Adipocyte (in vitro differentiated cells): Measurements from ENCODE around the gene RAB3A.

Source experiments
- DNase-seq: peaks from one replicate; pipeline ENCODE4 v3.0.0-alpha.2; 2015; ENCODE audit warnings: low read depth
- H3K27me3 ChIP-seq: replicated peaks from 2 replicates; pipeline ENCODE4 v1.7.0; 2013; ENCODE audit warnings: mild to moderate bottlenecking, low read length, moderate library complexity; ENCODE audit not compliant: control insufficient read depth, insufficient read depth
- H3K36me3 ChIP-seq: 2 replicates; pipeline ENCODE4 v1.7.0; 2013; ENCODE audit warnings: low read length, mild to moderate bottlenecking, moderate library complexity; ENCODE audit not compliant: control insufficient read depth, insufficient read depth, severe bottlenecking
- H3K4me1 ChIP-seq: 2 replicates; pipeline ENCODE4 v1.7.0; 2013; ENCODE audit warnings: mild to moderate bottlenecking, low read length, moderate library complexity; ENCODE audit not compliant: control insufficient read depth, insufficient read depth
- H3K4me3 ChIP-seq: 2 replicates; pipeline ENCODE4 v1.7.0; 2013; ENCODE audit warnings: mild to moderate bottlenecking, low read length, moderate library complexity
- H3K9ac ChIP-seq: 2 replicates; pipeline ENCODE4 v1.7.0; 2013; ENCODE audit warnings: mild to moderate bottlenecking, low read length, moderate library complexity
- H3K9me3 ChIP-seq: 2 replicates; pipeline ENCODE4 v1.7.0; 2013; ENCODE audit warnings: mild to moderate bottlenecking, low read length, moderate library complexity; ENCODE audit not compliant: control insufficient read depth

The RAB3A gene

GRCh38 chr19:18174983-18175382, 28.9 kb downstream of the RAB3A start:
- H3K36me3 ChIP-seq: no peaks in the 10 kb centered on the region
- DNase-seq: no peak
- no peak overlapping the region for H3K4me3 ChIP-seq

GRCh38 chr19:18173572-18174288, 30.1 kb downstream of the RAB3A start, which contains the start of gene IFI30:
IFI30 (plus strand) TSS chr19:18173813; CDS start chr19:18173842, 29 bp downstream.
- peaks cover 7% of the 10 kb centered on the region for H3K36me3 ChIP-seq
- DNase-seq: peak; percentile 67
- H3K4me1 ChIP-seq: peaks cover 28% of the 10 kb centered on the region
- H3K9ac ChIP-seq: peak within 1 kb of the TSS; percentile 82
- H3K9me3 ChIP-seq: no peaks in the 10 kb centered on the region
- no peaks in the 10 kb centered on the region for H3K27me3 ChIP-seq
- H3K4me3 ChIP-seq: peak within 1 kb of the TSS; percentile 88

More at GRCh38 chr19:18174983-18175382, 28.9 kb downstream of the RAB3A start:
- H3K9ac ChIP-seq: no peak overlapping the region
- H3K9me3 ChIP-seq: no peaks in the 10 kb centered on the region
- H3K27me3 ChIP-seq: no peaks in the 10 kb centered on the region
- H3K4me1 ChIP-seq: peaks cover 28% of the 10 kb centered on the region

- Histone ChIP-seq H3K4me1 (peaks cover 28% of the 10 kb centered on the region), H3K27me3 (no peaks in the 10 kb centered on the region), H3K9me3 (no peaks in the 10 kb centered on the region), H3K36me3 (peaks cover 12% of the 10 kb centered on the region), H3K4me3 (peak overlapping the region; percentile 88), H3K9ac (peak overlapping the region; percentile 82)
- DNase-seq: no peak
Measured at GRCh38 chr19:18173054-18173571, 30.7 kb downstream of the RAB3A start.

- no peaks in the 10 kb centered on the region for H3K9me3 ChIP-seq
- DNase-seq: no peak
- no peaks in the 10 kb centered on the region for H3K27me3 ChIP-seq
- no peak overlapping the region for H3K9ac ChIP-seq
- peaks cover 16% of the 10 kb centered on the region for H3K36me3 ChIP-seq
- peaks cover 28% of the 10 kb centered on the region for H3K4me1 ChIP-seq
- H3K4me3 ChIP-seq: no peak overlapping the region
Measured at GRCh38 chr19:18172331-18173053, 31.4 kb downstream of the RAB3A start.

- no peak overlapping the region for H3K9ac ChIP-seq
- no peaks in the 10 kb centered on the region for H3K27me3 ChIP-seq
- H3K4me1 ChIP-seq: peaks cover 28% of the 10 kb centered on the region
- no peak overlapping the region for H3K4me3 ChIP-seq
- H3K9me3 ChIP-seq: no peaks in the 10 kb centered on the region
- no peak for DNase-seq
- H3K36me3 ChIP-seq: peaks cover 24% of the 10 kb centered on the region
Measured at GRCh38 chr19:18171605-18172327, 32.1 kb downstream of the RAB3A start.

- Histone ChIP-seq H3K36me3 (peaks cover 31% of the 10 kb centered on the region), H3K27me3 (no peaks in the 10 kb centered on the region), H3K4me3 (no peak overlapping the region), H3K4me1 (peaks cover 28% of the 10 kb centered on the region), H3K9ac (no peak overlapping the region), H3K9me3 (no peaks in the 10 kb centered on the region)
- no peak for DNase-seq
Measured at GRCh38 chr19:18170714-18171255, 33.1 kb downstream of the RAB3A start.

GRCh38 chr19:18168673-18169381, 35.0 kb downstream of the RAB3A start:
- no peak for DNase-seq
- Histone ChIP-seq H3K4me1 (peaks cover 24% of the 10 kb centered on the region), H3K36me3 (peaks cover 40% of the 10 kb centered on the region), H3K4me3 (no peak overlapping the region), H3K9me3 (no peaks in the 10 kb centered on the region), H3K27me3 (no peaks in the 10 kb centered on the region), H3K9ac (no peak overlapping the region)

GRCh38 chr19:18167975-18168645, 35.7 kb downstream of the RAB3A start:
- H3K4me3 ChIP-seq: no peak overlapping the region
- H3K27me3 ChIP-seq: no peaks in the 10 kb centered on the region
- H3K36me3 ChIP-seq: peaks cover 46% of the 10 kb centered on the region
- H3K4me1 ChIP-seq: peaks cover 20% of the 10 kb centered on the region
- H3K9me3 ChIP-seq: no peaks in the 10 kb centered on the region
- H3K9ac ChIP-seq: no peak overlapping the region
- peak; percentile 73 for DNase-seq

- H3K9me3 ChIP-seq: no peaks in the 10 kb centered on the region
- H3K9ac ChIP-seq: no peak overlapping the region
- H3K4me1 ChIP-seq: peaks cover 17% of the 10 kb centered on the region
- DNase-seq: no peak
- no peaks in the 10 kb centered on the region for H3K27me3 ChIP-seq
- peaks cover 55% of the 10 kb centered on the region for H3K36me3 ChIP-seq
- no peak overlapping the region for H3K4me3 ChIP-seq
Measured at GRCh38 chr19:18167011-18167410, 36.8 kb downstream of the RAB3A start.
